Measurements from ENCODE around the gene SNAI3.

The SNAI3 gene

DNA sequence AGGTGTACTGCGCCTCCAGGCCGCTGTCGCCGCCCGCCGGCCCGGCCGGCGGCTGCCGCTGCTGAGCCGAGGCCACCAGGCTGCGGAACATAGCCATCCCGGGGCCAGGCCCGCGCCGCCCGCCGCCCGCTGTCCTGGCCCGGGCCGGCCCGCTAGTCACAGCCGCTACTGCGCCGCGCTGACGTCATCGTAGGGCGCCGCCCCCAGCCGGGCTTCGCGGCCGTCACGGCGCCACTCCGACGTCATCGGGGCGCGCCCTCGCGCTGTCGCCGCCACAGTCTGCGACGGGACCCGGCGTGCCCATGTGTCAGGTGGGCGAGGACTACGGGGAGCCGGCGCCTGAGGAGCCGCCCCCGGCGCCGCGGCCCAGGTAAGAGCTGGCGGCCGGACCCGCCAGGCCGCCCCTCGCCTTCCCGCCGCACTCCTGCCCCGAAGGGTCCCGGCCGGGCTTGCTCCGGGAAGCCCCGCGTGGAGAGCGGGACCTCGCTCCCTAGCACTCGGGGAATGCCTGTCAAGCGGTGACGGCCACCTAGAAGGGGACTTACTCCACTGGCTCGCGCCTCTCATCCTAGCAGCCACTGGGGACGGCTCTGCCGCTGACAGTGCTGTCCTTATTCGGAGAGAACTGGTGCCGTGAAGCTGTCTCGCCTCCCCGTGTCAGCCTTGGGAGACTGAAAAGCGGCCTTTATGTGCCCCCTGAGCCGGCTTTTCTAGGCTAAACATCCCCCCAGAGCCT is 20.1 kb upstream of the SNAI3 start, which contains the start of the genes CTU2 and RNF166:
Gene CTU2 (plus strand): TSS at position 275 of the 736 bp plus-strand sequence. CDS start 28 bp downstream, at position 303.
Gene RNF166 (minus strand): TSS at position 180 of the 736 bp plus-strand sequence. CDS start 83 bp downstream, at position 97.
- H3K27ac ChIP-seq, result peak within 1 kb of the TSS; percentile 46 to 98 (median 90)
- peak within 1 kb of the TSS; percentile 73 to 100 (median 88) for H3K4me3 ChIP-seq

DNA sequence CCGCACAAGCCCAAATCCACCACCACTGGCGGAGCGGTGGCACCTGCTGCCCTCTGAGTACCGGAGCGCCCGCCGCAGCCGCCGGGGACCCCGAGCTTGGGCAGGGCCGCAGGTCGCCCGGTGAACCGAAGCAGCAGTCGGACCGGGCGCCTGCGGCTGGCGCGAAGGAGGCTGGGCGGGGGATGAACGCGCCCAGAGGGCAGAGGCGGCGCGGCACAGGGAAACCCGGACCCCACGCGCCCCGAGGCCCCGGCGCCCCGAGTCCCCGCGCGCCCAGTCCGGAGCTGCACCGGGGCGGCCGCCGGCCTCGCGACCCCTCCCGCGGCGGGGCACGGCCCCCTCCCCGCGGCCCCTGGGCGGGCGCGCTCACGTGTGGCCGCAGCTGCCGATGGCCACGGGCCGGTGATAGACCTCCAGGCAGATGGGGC is 19.5 kb upstream of the SNAI3 start:
- Histone ChIP-seq H3K4me3 (peak overlapping the region; percentile 73 to 100 (median 88)), H3K27ac (peak overlapping the region; percentile 46 to 98 (median 90))

DNA sequence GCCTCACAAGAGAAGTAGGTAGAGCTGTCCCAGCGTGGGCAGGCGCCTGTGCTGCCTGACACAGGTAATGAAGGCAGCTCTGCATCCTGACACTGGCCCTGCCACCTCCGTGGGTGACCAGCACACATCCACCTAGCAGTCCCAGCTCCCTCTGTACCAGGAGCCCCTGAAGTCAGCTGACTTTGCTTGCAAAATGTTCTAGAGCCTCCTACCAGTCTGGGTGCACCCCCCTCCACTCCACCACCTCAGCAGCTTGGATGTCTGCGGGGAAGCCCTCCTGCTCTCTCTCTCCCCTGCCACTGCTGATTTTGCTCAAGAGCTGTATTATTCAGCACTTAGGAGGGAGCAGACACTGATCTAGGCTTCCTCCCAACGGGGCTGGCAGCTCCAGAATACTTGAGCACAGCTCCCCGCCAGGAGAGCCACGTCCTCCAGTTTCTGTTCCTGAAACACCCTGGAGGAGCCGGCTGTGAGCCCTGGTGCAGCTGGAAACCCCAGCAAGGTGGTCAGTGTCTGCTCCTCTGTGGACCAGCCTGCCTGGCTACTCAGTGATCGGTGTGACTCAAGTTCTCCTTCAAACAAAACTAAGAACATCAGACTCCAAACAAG is 18.9 kb upstream of the SNAI3 start:
- Histone ChIP-seq H3K27ac (peak overlapping the region in 20 of 21 experiments; percentile 68 to 98 (median 90)), H3K4me3 (peak overlapping the region; percentile 73 to 100 (median 88))

DNA sequence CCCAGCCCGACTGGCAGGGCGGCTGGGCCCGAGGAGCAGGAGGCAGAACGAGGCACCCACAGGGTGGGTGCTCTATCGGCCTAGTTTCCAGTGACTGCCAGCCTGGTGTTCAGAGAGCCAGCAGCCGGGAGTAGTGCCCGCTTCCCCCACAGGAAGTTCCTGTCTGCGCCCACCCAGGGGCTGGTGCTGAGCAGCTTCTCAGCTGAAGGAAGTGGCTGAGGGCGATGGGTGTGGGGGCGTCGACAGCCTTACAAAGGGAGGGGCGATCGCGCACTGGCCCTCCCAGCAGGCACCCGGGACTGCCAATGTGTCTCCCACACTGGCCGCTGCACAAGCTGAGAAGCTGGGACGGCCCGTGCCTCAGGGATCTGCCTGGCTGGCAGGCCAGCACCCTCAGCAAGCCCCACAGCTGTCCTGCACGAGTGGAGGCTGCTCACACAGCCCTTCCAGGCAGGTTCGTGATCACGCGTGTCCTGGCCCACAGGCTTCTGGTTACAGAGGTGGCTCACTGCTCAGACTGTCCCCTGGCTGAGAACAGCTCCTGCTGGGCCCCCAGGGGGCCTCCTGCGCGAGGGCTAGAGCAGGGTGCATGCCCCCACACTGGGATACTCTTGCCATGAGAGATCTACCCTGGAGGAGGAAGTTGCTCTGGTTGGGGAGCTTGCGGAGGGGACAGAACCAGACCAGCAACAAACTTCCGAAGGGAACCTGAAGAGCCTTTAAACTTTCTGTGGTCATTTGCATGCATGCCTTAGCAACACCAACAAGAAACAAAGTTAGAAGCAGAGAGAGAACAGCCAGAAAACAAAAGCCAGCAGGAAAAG is 17.4 kb upstream of the SNAI3 start:
- Histone ChIP-seq H3K27ac (peak overlapping the region in 20 of 21 experiments; percentile 3 to 98 (median 87)), H3K4me3 (peak overlapping the region; percentile 20 to 100 (median 82))

DNA sequence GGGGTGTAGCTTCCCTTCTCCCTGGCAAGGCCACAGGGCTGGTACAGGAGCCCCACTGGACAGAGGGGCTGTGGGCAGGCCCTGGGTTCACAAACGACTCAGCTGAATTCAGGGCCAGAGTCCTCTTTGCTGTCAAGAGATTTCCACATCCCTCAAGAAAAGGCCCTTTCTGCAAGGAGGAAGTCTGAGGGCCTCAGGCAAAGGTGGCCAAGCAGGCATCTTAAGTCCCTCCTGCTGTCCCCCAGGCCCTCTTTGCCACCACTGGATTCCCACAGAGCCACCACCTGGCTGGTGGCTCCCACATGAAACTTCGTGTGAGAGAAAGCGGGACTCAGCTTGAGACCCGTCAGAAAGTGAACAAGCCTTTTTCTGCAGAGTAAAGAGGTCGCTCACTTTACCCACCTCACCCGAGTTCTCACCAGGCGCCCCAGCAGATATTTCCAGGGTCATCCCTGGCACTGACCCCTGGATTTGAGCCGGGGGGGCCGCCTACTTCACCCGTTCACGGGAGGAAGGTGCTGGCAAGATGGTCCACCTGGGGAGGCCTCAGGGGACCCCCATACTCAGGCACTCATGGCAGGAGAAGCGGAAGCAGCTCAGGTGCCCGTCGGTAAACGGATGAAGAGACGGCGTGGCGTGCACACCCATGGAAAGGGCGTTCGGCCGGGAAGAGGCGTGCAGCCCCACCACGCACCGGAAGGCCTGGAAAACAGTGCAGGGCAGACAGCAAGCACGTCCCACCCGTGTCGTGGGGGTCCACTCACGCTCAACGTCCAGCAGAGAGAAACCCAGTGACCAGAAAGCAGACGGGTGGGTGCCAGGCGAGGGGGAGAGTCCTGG is 16.3 kb upstream of the SNAI3 start:
- Histone ChIP-seq H3K4me3 (peak overlapping the region; percentile 6 to 100 (median 81)), H3K27ac (peak overlapping the region in 20 of 21 experiments; percentile 35 to 98 (median 87))

DNA sequence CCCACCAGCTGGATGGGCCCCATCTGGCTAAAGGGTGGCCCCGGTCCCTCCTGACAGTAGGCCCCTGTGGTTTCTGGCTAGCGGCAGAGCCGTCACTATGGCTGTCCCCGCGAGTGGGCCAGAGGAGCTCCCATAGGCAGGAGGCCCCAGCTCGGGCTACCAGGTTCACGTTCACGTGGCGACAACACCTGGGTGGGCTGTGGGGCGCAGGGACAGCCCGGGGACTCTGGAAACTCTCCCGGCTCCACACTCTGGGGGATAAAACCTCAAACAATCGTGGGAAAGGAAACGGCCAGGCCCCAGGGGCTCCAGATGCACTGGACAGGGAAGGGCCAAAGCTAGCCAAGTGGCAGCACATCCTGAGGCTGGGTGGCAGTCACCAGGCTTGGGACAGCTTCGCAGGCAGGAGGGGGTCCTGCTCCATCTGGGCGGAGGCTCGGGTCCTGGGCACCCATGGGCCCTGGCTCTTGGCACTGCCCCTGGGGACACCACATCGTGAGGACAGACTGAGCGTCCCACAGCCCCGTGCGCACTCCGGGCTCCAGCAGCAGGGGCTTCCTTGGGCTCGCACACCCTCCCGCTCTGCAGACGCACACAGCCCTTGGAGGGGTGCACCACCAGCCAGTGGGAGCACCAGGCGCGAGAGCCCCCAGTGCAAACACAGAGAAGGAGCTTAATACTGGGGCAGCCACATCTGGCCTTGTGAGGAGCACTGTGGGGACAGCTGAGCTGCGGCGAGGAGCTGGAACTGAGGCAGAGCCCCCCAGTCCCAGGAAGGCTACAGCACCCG is 15.5 kb upstream of the SNAI3 start:
- Histone ChIP-seq H3K27ac (peak overlapping the region in 20 of 21 experiments; percentile 35 to 98 (median 86)), H3K4me3 (peak overlapping the region; percentile 2 to 100 (median 73))

DNA sequence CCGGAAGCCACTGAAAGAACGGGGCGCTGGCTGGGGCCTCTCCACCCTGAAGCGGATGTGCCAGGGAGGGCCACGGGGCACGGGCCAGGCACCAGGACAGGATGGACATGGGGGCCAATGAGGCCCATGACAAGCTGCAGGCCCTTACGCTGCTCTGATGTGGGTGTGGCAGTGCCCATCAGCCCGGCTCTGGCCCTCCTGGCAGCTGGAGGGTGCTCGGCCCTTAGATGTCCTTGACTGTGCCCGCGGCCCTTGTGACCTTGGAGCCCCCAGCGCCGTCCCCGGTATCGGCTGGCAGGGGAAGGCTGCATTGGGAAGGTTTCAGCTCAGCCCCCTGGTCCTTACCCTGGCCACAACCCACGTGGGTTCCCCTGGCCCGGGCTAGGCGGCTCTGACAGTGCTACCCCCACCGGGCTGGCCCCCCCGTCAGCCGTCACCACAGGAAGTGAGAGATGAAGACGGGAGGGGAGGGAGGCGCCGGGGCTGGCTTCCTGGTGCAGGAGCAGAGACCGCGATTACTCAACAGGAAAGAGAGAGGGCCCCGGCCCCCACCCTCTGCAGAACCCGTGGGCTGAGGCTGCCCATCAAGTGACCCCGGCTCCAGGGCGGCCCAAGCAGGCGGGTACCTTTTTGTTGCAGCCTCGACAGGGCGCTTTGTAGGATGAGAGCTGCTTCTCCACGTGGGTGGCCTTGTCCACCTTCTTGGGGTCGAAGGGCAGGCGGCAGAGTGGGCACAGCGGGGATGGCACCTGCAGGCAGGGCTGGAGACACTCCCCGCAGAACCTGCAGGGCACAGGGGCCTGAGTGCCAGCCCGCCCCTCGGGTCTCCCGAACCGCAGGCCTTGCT is 14.6 kb upstream of the SNAI3 start:
- Histone ChIP-seq H3K27ac (peak overlapping the region in 20 of 21 experiments; percentile 45 to 98 (median 86)), H3K4me3 (peak overlapping the region; percentile 2 to 100 (median 23))

DNA sequence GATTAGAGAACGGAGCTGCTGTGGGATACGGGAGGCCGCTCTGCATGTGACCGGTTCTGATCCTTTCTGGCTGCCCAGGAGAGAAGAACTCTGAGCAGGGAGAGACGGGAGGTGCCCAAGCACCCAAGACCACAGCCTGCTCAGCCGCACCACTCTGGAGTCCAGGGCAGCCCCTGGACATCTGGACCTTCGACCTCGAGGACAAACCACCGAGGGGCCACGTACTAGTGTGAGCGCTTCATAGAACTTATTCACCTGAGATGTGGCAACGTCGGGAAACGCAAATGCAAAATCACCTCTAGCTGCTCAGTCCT is 14.0 kb upstream of the SNAI3 start:
- Histone ChIP-seq H3K27ac (peak overlapping the region in 19 of 21 experiments; percentile 39 to 98 (median 84)), H3K4me3 (peak overlapping the region in 4 of 7 experiments; percentile 18 to 100 (median 26))

DNA sequence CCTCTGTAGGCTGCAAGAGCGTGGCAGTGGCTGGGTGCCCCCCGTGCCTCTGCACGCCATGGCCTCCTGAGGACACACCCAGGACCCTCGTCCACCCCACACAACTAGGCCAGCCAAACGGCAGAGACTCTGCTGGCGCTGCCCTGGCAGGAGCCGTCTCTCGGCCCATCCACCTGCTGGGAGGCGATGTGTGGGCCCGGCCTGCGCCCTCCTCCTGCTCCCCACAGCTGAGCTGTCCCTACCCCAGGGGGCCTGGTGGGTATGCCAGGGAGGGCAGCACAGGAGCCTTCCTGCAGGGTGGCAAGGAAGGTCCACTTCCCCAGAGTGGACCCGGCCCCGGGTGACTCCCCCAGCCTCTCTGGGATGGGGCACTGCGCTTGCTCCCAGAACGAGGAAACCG is 12.9 kb upstream of the SNAI3 start:
- Histone ChIP-seq H3K27ac (peak overlapping the region in 8 of 21 experiments; percentile 24 to 98 (median 92)), H3K4me3 (no peak overlapping the region)

DNA sequence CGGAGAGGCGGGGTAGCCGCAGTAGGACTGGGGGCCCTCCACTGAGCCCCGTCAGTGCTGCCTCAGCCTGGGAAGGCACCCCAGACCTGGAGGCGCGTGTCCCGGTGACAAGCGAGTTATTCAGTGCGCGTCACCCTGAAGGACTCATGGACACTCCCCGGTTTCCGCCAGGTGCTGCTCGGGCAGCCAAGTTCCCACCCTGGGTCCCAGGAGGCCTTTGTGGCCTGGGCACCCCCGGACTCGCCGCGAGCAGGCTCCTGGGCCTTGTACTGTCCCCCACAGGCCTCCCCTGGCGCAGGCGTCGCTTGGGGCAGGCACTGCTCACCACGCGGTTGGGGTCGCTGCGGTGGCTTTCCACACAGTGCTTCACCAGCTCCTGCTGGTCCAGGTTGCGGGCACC is 12.3 kb upstream of the SNAI3 start:
- Histone ChIP-seq H3K27ac (no peak overlapping the region), H3K4me3 (no peak overlapping the region)

DNA sequence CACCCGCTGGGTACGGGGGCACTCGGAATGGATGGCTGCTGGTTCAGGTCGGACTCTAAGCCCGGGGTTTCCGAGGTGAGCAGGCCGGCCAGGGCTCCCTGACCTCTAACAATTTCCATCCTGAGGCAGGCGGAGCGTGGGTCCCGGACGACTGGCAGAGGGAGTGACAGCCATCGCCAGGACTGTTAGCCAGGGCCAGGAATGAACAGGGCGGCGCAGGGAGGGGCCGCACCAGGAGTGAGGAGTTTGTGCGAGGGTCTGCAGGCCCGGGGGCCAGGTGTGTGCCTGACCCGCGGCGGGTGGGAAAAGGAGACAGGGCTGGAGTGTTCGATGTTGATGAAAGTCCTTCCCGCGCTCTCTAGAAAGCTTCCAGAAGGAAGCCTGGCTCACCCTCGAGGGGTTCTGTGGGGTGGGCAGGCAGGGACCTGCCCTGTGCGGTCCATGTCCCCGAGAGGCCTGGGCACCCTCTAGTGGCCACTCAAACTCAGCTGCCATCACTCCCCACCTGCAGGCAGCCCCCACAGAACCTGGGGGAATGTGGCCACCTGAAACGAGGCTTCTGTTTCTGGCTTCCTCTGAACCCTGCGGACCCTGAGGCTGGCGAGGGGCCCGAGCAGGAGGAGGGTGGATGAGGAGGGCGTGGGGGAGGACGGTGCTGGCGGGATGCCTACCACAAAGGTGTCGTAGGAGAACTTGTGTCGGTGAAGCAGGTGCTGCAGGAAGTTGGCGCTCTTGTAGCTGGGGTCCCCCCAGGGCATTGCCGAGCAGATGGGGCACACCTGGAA is 11.7 kb upstream of the SNAI3 start:
- peak overlapping the region in 1 of 21 experiments; percentile 33 for H3K27ac ChIP-seq
- H3K4me3 ChIP-seq, result no peak overlapping the region

DNA sequence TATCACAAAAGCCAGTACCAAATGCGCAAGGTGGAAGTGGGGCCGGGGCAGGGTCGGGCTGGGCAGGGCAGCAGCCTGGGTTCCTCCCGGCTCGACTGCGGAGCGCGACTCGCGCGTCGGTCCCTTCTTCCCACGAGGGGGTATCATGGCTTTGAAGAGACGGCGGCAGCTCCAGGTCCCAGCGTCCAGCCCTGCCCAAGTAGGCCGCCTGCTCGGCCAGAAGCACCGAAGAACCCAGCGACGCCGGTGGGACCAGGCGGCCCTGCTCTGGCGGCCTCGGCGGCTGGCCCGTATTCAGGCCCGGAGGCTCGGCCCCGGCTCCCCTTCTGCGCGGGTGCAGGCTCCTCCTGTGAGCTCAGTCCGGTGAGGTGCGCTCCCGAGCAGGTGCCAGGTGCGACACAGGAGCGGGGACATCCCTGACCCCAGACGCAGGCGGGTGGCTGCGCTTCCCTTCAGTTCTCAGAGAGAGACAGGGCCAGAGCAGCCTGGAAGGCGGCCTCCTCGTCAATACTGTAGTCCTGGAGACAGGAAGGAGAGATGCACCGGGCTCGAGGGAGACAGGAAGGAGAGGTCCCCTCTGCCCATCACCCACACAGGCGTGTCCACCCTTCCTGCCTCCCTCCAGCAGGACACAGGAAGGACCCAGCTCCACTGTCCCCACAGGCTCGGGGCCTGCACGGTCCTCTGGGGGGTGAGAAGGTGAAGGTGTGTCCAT is 11.0 kb upstream of the SNAI3 start:
- no peak overlapping the region for H3K27ac ChIP-seq
- H3K4me3 ChIP-seq, result no peak overlapping the region

DNA sequence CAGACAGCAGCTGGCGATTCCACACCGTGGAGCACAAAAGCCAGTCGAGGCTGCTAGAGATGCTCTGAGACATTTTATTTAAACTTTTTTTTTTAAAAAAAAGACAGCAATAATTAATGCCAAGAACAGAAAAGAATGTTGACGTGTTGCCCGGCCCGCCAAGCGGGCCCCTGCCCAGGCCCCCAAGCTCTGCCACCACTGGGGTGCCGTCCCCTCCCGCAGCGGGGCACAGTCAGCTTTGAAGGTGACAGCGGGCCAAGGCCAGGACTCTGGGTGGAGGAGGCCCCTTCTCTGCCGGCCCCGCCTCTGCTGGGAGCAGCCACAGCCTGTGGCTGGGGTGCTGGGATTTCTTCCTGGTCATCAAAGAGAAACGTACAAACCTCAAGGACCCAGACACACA is 10.1 kb upstream of the SNAI3 start:
- Histone ChIP-seq H3K27ac (no peak overlapping the region), H3K4me3 (no peak overlapping the region)

DNA sequence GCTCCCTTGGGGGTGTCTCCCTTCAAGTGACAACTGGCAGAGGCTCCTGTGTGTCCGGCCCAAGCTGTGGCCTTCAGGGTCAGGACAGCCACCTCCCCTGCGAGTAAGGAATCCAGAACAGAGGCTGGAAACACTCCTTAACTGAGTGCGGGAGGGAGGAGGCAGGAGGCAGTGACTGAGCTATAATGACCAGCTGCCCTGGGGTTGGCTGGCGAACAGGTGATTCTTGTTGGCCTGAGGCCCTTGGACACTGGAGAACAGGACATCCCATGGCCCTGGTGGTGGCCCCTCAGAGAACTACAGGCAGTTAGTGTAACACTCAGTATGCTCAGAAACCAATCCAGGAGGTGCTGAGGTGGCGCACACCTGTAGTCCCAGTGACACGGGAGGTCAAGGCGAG is 9.4 kb upstream of the SNAI3 start:
- no peak overlapping the region for H3K27ac ChIP-seq
- no peak overlapping the region for H3K4me3 ChIP-seq

DNA sequence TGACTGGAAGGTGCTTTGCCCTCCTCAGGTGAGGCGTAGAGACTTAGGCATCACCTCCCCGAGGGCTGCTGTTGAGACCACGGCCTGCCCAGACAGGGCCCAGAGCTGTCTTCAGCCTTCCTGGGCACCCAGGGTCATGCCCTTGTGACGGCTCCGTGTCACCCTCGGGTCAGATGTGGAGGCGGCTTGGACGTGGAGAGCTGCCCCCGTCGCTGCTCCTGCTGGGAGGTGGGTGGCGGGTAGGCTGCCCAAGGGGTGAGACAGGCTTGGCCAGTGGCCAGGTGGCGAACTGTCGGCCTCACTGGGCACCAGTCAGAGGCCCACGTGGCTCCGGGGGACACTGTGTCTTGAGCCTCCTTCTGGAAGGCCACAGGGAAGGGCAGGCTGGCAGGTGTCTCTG is 8.9 kb upstream of the SNAI3 start:
- Histone ChIP-seq H3K4me3 (no peak overlapping the region), H3K27ac (no peak overlapping the region)

All from skin epidermis (tissue), 12 donors.